GM23248 (cell line): Measurements from ENCODE around the gene CEMIP.

Source experiments
- EZH2 ChIP-seq: fragments of 200-600 bp; sonication (generic); IDR thresholded peaks from 2 replicates; pipeline ENCODE4 v1.6.1; 2018; ENCODE audit warnings: antibody characterized with exemption, mild to moderate bottlenecking; ENCODE audit not compliant: insufficient read depth, poor library complexity, severe bottlenecking
- EZH2phosphoT487 ChIP-seq: fragments of 200-600 bp; sonication (generic); IDR thresholded peaks from 2 replicates; pipeline ENCODE4 v1.6.1; 2018; ENCODE audit warnings: antibody characterized with exemption, moderate library complexity, mild to moderate bottlenecking, low read depth; ENCODE audit not compliant: insufficient read depth

DNA sequence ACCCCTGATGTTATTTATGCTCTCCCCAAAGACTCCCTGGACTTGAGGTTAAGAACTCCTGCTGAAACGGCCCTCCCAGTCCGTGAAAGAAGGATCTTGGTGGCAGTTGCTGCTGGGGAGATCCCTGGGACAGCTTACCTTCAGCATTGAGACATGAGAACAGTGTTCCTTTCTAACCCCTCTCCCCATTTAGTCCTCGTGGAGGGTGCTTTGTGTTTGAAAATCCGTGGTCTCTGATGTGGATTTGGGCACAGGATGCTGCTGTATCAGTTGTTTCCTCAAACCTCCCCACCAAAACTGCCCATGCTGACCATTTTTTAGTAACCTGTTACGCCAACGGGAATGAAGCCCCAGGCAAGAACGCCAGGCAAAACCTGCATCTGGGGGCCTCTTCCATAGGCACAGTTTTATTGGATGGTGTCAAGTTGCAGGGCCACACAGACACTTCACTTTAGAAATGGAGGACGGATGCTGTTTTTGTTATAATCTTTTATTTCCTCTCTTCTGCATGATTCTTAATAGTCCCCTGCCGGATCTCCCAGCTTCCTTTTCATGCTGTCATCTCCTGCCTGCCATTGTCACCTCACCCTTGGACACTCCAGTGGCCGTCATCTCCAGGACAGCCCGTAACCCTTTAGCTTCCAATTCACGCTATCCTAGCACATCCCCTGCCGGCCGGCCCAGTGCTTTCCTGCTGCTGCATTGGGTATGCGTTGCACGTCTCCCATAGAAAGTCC, 31.7 kb upstream of the CEMIP start:
- TF ChIP-seq EZH2phosphoT487 (no peak), EZH2 (no peak)
